GM18907 (cell line): ENCODE data around the gene VEPH1.
A peak's percentile ranks its signal among the peaks of the same experiment; 100 is the strongest.

Experiments used
- ATAC-seq: cut with Tn5 transposase; IDR thresholded peaks from one replicate; pipeline ENCODE4 v1.9.1; 2021; ENCODE audit warnings: mild to moderate bottlenecking, moderate library complexity; ENCODE audit not compliant: unreplicated experiment

VEPH1 gene

DNA sequence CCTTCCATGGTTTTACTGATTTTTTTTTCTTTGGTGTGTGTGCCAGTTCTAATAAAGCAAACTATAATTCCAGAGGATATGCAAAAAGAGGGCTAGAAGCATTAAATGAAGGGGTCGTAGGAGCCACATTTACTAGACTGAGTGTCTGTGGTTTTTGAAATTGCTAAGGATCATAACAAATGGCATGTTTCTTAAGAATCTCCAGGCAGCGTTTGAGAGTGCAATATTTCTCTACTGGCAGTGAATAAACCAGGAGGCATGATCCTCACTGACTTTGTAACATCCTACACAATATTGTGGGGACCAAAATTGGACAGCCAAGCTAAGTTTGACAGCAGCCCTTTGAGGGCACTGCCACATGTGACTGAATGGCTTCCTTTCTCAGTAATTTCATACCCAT, 227.4 kb downstream of the VEPH1 start:
- no peak for ATAC-seq

GRCh38 chr3:157274644-157275137, 228.5 kb downstream of the VEPH1 start:
- no peak for ATAC-seq

- ATAC-seq = no peak
Observed at GRCh38 chr3:157271283-157271882, 231.8 kb downstream of the VEPH1 start.

DNA sequence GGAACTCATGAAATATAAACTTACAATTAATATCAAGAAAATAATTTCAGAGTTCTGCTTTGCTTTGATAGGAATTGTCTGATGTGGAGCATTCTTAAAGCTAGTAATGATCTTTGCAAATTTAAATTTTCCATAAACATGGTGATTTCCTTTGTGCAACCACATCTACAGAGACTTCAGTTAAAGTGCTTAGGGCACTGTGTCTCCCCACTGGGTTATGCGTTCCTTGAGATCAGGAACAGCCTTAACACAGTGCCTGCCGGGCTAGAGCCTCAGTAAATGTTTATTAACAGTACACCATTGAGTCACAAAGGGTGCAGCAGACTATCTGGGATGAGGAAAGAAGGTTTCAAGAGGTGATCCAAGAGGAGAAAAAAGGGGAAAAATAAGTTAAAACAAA, 235.2 kb downstream of the VEPH1 start:
- no peak for ATAC-seq

DNA sequence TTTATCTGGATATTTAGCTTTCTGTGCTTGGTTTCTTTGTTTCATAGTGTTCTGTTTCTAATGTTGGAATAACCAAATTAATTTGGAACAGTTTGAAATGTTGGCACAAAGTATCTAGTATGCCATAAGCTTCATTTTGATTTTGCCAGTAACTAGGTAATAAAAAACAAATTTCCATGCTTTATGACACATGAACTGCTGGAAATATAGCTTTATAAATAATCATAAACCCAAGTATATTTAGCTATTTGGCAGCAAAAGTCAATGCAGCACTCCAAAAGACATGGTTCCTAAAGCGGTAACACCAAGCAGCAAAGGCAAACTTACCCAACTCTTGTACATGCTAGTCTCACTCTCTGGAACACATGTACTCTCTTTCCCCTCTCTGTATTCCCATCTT, 237.3 kb downstream of the VEPH1 start:
- no peak for ATAC-seq

- no peak for ATAC-seq
Observed at GRCh38 chr3:157263027-157263426, 240.2 kb downstream of the VEPH1 start.

DNA sequence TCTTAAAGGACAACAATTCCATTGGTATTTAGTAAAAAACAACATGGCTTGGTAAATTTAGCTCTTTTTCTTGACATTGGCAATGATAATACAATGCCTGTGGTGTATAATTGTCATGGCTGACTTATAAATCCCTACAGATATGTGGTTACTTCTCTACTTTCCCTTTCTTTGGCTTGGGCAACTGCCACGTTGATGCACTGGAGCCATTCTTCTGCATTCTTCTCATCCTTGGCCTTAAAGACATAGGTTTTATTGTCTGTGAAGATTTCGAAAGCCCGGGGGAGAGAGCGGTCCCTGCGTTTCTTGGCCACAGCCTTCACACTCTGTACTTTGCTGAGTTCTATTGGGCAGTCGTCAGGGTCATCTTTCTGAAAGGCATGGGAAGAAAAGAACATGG, 242.2 kb downstream of the VEPH1 start:
- no peak for ATAC-seq

DNA sequence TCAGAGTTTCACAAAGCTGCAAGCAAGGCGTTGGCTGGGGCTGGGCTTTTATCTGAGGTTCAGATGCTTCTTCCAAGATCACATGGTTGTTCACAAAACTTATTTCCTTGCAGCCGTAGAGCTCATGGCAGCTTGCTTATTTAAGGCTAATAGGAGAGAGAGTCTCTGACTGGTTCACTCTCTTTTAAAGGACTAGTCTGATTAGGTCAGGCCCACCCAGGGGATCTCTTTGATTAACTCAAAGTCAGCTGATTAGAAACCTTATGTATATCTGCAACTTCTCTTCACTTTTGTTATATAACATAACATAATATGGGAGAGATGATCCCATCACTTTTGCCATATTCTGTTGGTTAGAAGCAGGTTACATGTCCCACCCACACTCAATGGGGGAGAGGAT, 243.4 kb downstream of the VEPH1 start:
- no peak for ATAC-seq

DNA sequence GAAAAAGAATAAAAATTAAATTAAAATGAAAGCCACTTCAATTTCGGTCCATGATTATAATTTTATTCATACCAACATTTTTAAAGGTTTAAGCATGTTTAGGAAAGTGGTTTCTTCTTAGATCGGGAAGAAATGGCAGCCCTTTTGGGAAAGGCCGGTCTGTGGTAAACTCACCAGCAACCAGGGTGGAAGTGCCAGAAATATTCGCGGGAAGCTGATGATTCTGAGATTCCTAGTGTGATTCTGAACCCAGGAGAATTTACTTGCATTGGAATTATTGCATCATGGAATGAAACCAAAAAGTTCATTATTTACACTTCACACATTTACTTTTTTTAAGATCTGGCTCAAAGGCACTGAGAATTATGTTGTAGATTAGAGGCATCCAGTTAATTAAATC, 246.1 kb downstream of the VEPH1 start:
- no peak for ATAC-seq

- ATAC-seq = no peak
Observed at GRCh38 chr3:157255797-157256196, 247.4 kb downstream of the VEPH1 start.

- no peak for ATAC-seq
Observed at GRCh38 chr3:157251685-157252084, 251.5 kb downstream of the VEPH1 start.

DNA sequence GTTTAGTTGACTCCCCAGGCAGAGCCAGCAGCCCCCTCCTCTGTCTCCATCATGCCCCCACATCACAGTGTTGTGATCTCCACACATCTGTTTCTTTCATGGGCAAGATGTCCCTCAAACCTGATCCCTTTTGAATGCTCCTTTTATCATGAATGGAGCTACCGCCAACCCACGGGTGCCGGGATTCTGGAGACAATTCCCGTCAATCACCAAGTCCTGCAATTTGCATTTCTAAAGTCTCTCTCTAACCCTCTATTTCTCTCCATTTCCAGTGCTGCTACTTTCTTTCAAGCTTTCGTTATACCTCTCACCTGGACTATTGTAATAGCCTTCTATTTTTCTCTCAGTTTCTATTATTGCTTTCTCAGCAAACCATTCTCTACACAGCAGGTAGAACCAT, 253.6 kb downstream of the VEPH1 start:
- no peak for ATAC-seq

GRCh38 chr3:157248590-157249422, 254.4 kb downstream of the VEPH1 start:
- ATAC-seq = no peak

GRCh38 chr3:157247391-157247790, 255.8 kb downstream of the VEPH1 start:
- no peak for ATAC-seq

DNA sequence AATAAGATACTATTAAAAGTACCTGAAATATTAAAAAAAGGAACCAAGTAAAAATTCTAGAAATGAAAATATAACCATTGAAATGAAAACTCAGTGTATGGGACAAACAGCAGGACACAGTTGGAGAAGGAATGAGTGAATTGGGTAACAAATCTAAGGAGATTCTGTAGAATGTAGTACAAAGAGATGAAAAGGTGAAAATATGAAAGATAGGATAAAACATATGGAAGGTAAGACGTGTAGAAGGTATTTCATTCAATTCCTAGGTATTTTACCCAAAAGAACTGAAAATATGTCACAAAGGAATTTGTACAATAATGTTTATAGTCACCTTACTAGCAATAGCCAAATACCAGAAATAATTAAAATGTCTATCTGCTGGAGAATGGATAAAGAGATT, 260.4 kb downstream of the VEPH1 start:
- ATAC-seq = no peak

DNA sequence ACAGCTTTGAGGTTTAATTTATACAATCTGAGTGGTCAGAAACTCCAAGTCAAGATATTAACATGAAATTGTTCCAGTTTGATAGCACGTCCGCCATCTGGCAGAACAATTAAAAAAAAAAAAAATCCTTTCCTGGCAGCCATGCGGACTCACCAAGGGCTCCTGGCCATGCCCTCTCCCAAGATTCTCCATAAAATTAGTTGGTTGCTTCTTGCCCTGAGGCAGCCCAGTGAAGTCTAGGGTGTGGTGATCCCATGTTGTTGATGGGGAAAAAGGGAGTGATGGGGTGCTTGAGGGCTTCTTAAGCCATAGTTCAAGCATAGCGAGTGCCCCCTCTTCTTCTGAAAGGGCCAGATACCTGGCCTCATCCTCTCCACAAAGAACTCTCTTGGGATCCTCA, 261.6 kb downstream of the VEPH1 start:
- no peak for ATAC-seq

GRCh38 chr3:157240408-157240807, 262.8 kb downstream of the VEPH1 start:
- ATAC-seq = no peak

GRCh38 chr3:157239082-157239704, 264.0 kb downstream of the VEPH1 start:
- peak; percentile 99 for ATAC-seq

DNA sequence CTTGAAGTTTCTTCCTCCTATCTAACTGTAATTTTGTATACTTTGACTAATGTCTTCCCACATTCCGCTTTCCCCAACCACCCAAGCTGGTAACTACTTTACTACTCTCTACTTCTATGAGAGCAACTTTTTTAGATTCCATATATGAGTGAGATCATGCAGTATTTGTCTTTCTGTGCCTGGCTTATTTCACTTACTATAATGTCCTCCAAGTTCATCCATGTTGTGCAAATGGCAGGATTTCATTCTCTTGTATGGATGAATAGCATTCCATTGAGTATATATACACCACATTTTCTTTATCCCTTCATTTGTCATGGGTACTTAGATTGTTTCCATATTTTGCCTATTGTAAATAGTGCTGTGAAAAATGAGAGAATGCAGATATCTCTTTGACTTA, 264.8 kb downstream of the VEPH1 start:
- no peak for ATAC-seq

GRCh38 chr3:157237886-157238285, 265.3 kb downstream of the VEPH1 start:
- ATAC-seq = no peak

DNA sequence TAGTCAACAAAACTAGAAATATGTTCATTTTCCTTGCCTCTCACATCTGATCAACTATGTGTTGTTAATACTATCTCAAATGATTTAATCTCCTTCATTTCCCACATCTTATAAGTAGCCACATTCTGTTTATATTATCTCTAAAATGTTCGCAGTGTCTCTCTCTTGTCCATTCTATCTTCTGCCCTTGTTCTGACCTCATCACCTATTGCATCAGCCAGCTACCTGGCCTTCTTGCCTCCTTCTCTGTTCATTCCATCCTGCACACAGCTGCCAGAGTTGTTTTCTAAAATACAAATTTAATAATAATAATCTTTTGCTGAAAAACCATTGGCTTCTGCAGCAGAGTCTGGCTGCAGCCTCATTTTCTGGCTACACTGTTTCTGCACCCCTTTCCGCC, 267.9 kb downstream of the VEPH1 start:
- ATAC-seq = no peak

DNA sequence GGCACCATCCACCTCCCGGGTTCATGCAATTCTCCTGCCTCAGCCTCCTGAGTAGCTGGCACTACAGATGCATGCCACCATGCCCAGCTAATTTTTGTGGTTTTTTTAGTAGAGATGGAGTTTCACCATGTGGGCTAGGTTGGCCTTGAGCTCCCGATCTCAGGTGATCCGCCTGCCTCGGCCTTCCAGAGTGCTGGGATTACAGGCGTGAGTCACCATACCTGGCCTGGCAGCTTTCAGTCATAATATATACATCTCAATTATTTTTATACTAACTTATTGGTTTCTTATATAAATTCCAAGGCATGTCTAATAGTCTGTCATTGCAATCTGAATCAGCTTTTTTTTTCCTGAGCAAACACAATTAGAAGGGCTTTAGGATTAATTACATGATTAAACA, 269.3 kb downstream of the VEPH1 start:
- ATAC-seq = no peak
